GM12878 (cell line): Measurements from ENCODE around the gene DDX54. TPM values are rescaled to one million over a fixed set of nuclear protein-coding genes. Genes with fewer than 3 reads are reported as not detected.

Experiments
- ATAC-seq: fragments of 200-7000 bp; cut with Tn5 transposase; 3 replicates; pipeline ENCODE4 v1.9.1; 2020; ENCODE audit warnings: mild to moderate bottlenecking, moderate library complexity
- BruUV-seq: library from RNA; stranded (reverse); fragments of 400-500 nt; replicated peaks from 2 replicates; lab custom pipeline; 2021; lab: Mats Ljungman, UMichigan
- CTCF ChIA-PET: fragments of 300-600 bp; sonication (Branson Sonifier 250); formaldehyde crosslinking; extraction: SDS; loops from one replicate; lab custom pipeline; 2021; ENCODE audit warnings: inconsistent platforms; lab: Yijun Ruan, JAX
- POLR2A ChIA-PET: fragments of 350-600 bp; formaldehyde crosslinking; extraction: SDS; loops from one replicate; lab custom pipeline; 2021; ENCODE audit warnings: inconsistent platforms; lab: Charles Lee
- RAD21 ChIA-PET: fragments of 300-600 bp; sonication (Branson Sonifier 250); formaldehyde crosslinking; loops from one replicate; lab custom pipeline; 2023; ENCODE audit warnings: antibody characterized with exemption; ENCODE audit not compliant: unreplicated experiment; lab: Charles Lee
- SMC1A ChIA-PET: fragments of 300-600 bp; sonication (Branson Sonifier 250); formaldehyde crosslinking; loops from one replicate; lab custom pipeline; 2023; ENCODE audit not compliant: unreplicated experiment, uncharacterized antibody; lab: Charles Lee
- DNase-seq: peaks from one replicate; pipeline ENCODE4 v3.0.0-alpha.2; 2011; ENCODE audit warnings: low read depth, low spot score
- FAIRE-seq: peaks from 3 replicates; lab custom pipeline; 2011; peaks lifted over from hg19 to GRCh38; lab: Jason Lieb, UNC
- H2AFZ ChIP-seq: 2 replicates; pipeline ENCODE4 v1.6.0; 2011; ENCODE audit warnings: low read depth, low read length, control low read depth; ENCODE audit not compliant: control insufficient read depth
- H3K27ac ChIP-seq: 2 replicates; pipeline ENCODE4 v1.5.1; 2011; ENCODE audit warnings: control low read depth; ENCODE audit not compliant: control insufficient read depth, insufficient read depth
- H3K27me3 ChIP-seq, 2 experiments: replicated peaks in 1 of 2; 2 replicates each; pipeline versions ENCODE4 v1.6.0 to v1.6.1; 2011; ENCODE audit warnings: low read length in 1 of 2; ENCODE audit not compliant: control insufficient read depth in 2 of 2, insufficient read depth in 2 of 2
- H3K36me3 ChIP-seq, 2 experiments: 2 replicates each; pipeline ENCODE4 v1.5.1; 2011; ENCODE audit warnings: low read length in 1 of 2; ENCODE audit not compliant: control insufficient read depth in 2 of 2, insufficient read depth in 2 of 2
- H3K4me1 ChIP-seq: 2 replicates; pipeline ENCODE4 v1.6.1; 2011; ENCODE audit warnings: mild to moderate bottlenecking, low read length, moderate library complexity, mixed read lengths; ENCODE audit not compliant: control insufficient read depth, insufficient read depth
- H3K4me2 ChIP-seq: 2 replicates; pipeline ENCODE4 v1.6.0; 2011; ENCODE audit warnings: control low read depth; ENCODE audit not compliant: control insufficient read depth, insufficient read depth
- H3K4me3 ChIP-seq: fragments of 200-600 bp; sonication (generic); 2 replicates; pipeline ENCODE4 v1.5.1; 2016
- H3K79me2 ChIP-seq: 2 replicates; pipeline ENCODE4 v1.6.0; 2011; ENCODE audit warnings: low read length; ENCODE audit not compliant: control insufficient read depth, insufficient read depth
- H3K9ac ChIP-seq: 2 replicates; pipeline ENCODE4 v1.8.0; 2011; ENCODE audit warnings: low read length, control low read depth, mixed read lengths; ENCODE audit not compliant: control insufficient read depth, insufficient read depth
- H3K9me3 ChIP-seq: replicated peaks from 3 replicates; pipeline ENCODE4 v1.5.1; 2011; ENCODE audit warnings: mild to moderate bottlenecking, low read length; ENCODE audit not compliant: control insufficient read depth, insufficient read depth
- H4K20me1 ChIP-seq: 2 replicates; pipeline ENCODE4 v1.6.0; 2011; ENCODE audit not compliant: control insufficient read depth, insufficient read depth
- CHD2 ChIP-seq: IDR thresholded peaks from 2 replicates; pipeline ENCODE4 v1.6.1; 2011; ENCODE audit warnings: low read depth, low read length, improper control_type of control experiment, borderline replicate concordance
- EED ChIP-seq: sonication (generic); IDR thresholded peaks from 2 replicates; pipeline ENCODE4 v1.6.1; 2016; ENCODE audit warnings: antibody characterized with exemption, low read depth
- RAD51 ChIP-seq: fragments of 450-650 bp; IDR thresholded peaks from 2 replicates; pipeline ENCODE4 v1.6.1; 2016; ENCODE audit warnings: moderate library complexity, mild to moderate bottlenecking, inconsistent platforms
- TARDBP ChIP-seq: IDR thresholded peaks from 2 replicates; pipeline ENCODE4 v1.6.1; 2016; ENCODE audit warnings: borderline replicate concordance
- ZBED1 ChIP-seq: IDR thresholded peaks from 2 replicates; pipeline ENCODE4 v1.6.1; 2016; ENCODE audit warnings: borderline replicate concordance
- ZNF24 ChIP-seq: fragments of 450-650 bp; IDR thresholded peaks from 2 replicates; pipeline ENCODE4 v1.6.1; 2017; ENCODE audit warnings: antibody characterized with exemption, mild to moderate bottlenecking
- WGBS: methylation state at CpG from one replicate; pipeline ENCODE4 v1.1.6; 2016; ENCODE audit warnings: low lambda C conversion rate; ENCODE audit not compliant: insufficient replicate concordance, insufficient coverage; ENCODE audit errors: missing lambda C conversion rate; 5-methylcytosine and 5-hydroxymethylcytosine counted together
- in situ Hi-C: fragments of 300-500 bp; cut with MboI; formaldehyde crosslinking; loops from 9 replicates; pipeline ENCODE4 v1.14.3; 2018; ENCODE audit warnings: mixed read lengths
- intact Hi-C: fragments of 100-400 bp; cut with micrococcal nuclease; formaldehyde crosslinking; loops from one replicate; pipeline ENCODE4 v1.14.2; 2022; ENCODE audit not compliant: unreplicated experiment
- polyA plus RNA-seq, 11 experiments: library from polyadenylated mRNA; depleted of rRNA in 4 of 11; unstranded in 6 of 11; stranded (reverse) in 5 of 11; fragments of >200 nt; fragmentation: Nextera tagmentation in 4 of 11; fragmentation: Illumina TruSeq in 1 of 11; extraction: Ambion mirVana in 4 of 11; extraction: Trizol in 1 of 11; gene quantifications; 1 replicate in 1 of 11; 2 replicates in 10 of 11; pipeline versions ENCODE4 v1.2.1 to v1.2.3, GENCODE V29; 2011 to 2016; ENCODE audit warnings: inconsistent platforms in 2 of 11, missing spikeins in 2 of 11, low read depth in 1 of 11
- total RNA-seq, 4 experiments: library from RNA; depleted of rRNA in 3 of 4; stranded (reverse); fragments of >200 nt in 3 of 4; fragmentation: Illumina TruSeq in 1 of 4; extraction: Trizol in 1 of 4; gene quantifications; 2 replicates each; pipeline versions ENCODE4 v1.2.1 to v1.2.3, GENCODE V29; 2013 to 2021
- TF ChIP-seq, protein P1 (sequence below): fragments of 450-650 bp; IDR thresholded peaks from 2 replicates; pipeline ENCODE4 v1.6.1; 2014; ENCODE audit warnings: mild to moderate bottlenecking

The DDX54 gene
- total and polyA plus RNA-seq, 10 of the 15 experiments (the other 5 are each of a cell fraction or from before 2014, with no cell fraction given) = 1.9 to 115 (median 56.3) TPM

DNA sequence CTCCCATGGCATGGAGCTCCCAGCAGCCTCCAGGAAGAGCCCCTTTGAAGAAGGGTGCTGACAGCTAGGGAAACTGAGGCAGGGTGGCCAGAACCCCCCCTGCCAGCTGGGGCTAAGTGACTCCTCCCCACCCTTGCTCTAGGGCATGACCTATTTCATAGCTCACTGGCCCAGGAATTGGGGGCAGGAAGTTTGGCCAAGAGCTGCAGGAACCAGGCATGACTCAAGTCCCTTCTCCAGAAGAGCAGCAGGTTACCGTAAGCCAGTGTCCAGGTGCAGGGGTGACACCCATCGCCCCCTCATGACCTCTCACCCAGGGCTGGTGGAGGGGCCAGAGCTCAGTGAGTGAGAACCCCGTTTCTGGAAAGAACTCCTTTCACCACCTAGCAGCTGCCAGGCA lies 51.6 kb downstream of the DDX54 start:
- TF ChIP-seq ZBED1 (no peak), CHD2 (no peak), ZNF24 (no peak), EED (no peak), RAD51 (no peak), TARDBP (no peak)
- TF ChIP-seq, protein P1, sequence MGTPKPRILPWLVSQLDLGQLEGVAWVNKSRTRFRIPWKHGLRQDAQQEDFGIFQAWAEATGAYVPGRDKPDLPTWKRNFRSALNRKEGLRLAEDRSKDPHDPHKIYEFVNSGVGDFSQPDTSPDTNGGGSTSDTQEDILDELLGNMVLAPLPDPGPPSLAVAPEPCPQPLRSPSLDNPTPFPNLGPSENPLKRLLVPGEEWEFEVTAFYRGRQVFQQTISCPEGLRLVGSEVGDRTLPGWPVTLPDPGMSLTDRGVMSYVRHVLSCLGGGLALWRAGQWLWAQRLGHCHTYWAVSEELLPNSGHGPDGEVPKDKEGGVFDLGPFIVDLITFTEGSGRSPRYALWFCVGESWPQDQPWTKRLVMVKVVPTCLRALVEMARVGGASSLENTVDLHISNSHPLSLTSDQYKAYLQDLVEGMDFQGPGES = no peak
- no peak overlapping the region for H3K4me3 ChIP-seq
- no peaks in the 10 kb centered on the region for H3K36me3 ChIP-seq
- in situ Hi-C loops (no loop called here), intact Hi-C loops (no loop called here)
- H3K9ac ChIP-seq = no peak overlapping the region
- no TSS peak for BruUV-seq
- no peaks in the 10 kb centered on the region for H3K79me2 ChIP-seq
- POLR2A ChIA-PET = no interaction called here
- no peaks in the 10 kb centered on the region for H4K20me1 ChIP-seq
- SMC1A ChIA-PET = interaction anchor here (0.9 to 1.3 kb wide), 2 partner anchors 37 to 84 kb away, joined by 3 to 5 read pairs; no protein-coding TSS in a partner anchor
- no peak overlapping the region for H3K4me2 ChIP-seq
- peaks cover 3% of the 10 kb centered on the region; the same call in 1 of the 2 replicates for H3K4me1 ChIP-seq
- RAD21 ChIA-PET = interaction anchor here (1.4 to 2.3 kb wide), 2 partner anchors 40 to 141 kb away, joined by 4 to 10 read pairs; no protein-coding TSS in a partner anchor
- no peak for DNase-seq
- no peak overlapping the region for H3K27ac ChIP-seq
- CTCF ChIA-PET = interaction anchor here (1.2 to 2.8 kb wide), 4 partner anchors 20 to 84 kb away, joined by 3 to 17 read pairs (median 5); no protein-coding TSS in a partner anchor
- no peak for FAIRE-seq
- no peak overlapping the region for H2AFZ ChIP-seq
- no peaks in the 10 kb centered on the region; a peak in 2 of 4 replicates for H3K27me3 ChIP-seq
- H3K9me3 ChIP-seq = no peaks in the 10 kb centered on the region
- ATAC-seq = no peak
- 36% methylated on average over 3 of the region's 3 CpGs for WGBS
